Mesenteric fat pad (tissue), 1 donor: ENCODE data around the gene B3GALNT1. TPM values are rescaled to one million over a fixed set of nuclear protein-coding genes. Genes with fewer than 3 reads are reported as not detected.

Source experiments
- total RNA-seq: library from RNA; stranded (reverse); fragmentation: NEBNext Ultra II Directional; extraction: Animal tissue kit (Norgen Biotek cat#: 25700); gene quantifications from one replicate; pipeline ENCODE4 v1.2.1, GENCODE V29; 2021
- donor health status: DM: yes; HTN: yes; CAD: no.

The B3GALNT1 gene
- total RNA-seq, 1 donor from 2014 or later: 5.9 TPM

Other genes starting within 250 kb of the B3GALNT1 start
- gene NMD3, start 116.0 kb upstream of the B3GALNT1 start, total RNA-seq: 45.7 TPM